Prostate gland (tissue), 2 donors: ENCODE data around the gene SYT6. TPM values are rescaled to one million over a fixed set of nuclear protein-coding genes. Genes with fewer than 3 reads are reported as not detected.
"Not testable (repeated sequence)": the region's sequence is repeated elsewhere in the genome, so short reads cannot be mapped to it uniquely, and the experiment has no call there.

Experiments used
- DNase-seq: peaks from one replicate; pipeline ENCODE4 v3.0.0-alpha.2; 2019; ENCODE audit warnings: low spot score
- H3K27ac ChIP-seq, 2 donors: fragments of 200-600 bp; sonication (generic); 2 replicates each; pipeline ENCODE4 v1.5.1; 2017 to 2019
- H3K27me3 ChIP-seq: fragments of 200-600 bp; sonication (generic); replicated peaks from 2 replicates; pipeline ENCODE4 v1.5.1; 2019; ENCODE audit not compliant: insufficient read depth
- H3K36me3 ChIP-seq, 2 donors: fragments of 200-600 bp; sonication (generic); 1 replicate in 1 of 2; 2 replicates in 1 of 2; pipeline versions ENCODE4 v1.5.1 to v1.8.1; 2017 to 2019
- H3K4me1 ChIP-seq: fragments of 200-600 bp; sonication (generic); replicated peaks from 2 replicates; pipeline ENCODE4 v1.5.1; 2019
- H3K4me3 ChIP-seq, 2 donors: fragments of 200-600 bp; sonication (generic); 2 replicates each; pipeline ENCODE4 v1.5.1; 2017 to 2019
- H3K9me3 ChIP-seq: fragments of 200-600 bp; sonication (generic); 2 replicates; pipeline ENCODE4 v1.5.1; 2017
- POLR2A ChIP-seq: fragments of 450-650 bp; IDR thresholded peaks from one replicate; pipeline ENCODE4 v1.6.1; 2016; ENCODE audit warnings: antibody characterized with exemption, mild to moderate bottlenecking
- POLR2AphosphoS5 ChIP-seq: sonication (generic); formaldehyde crosslinking; IDR thresholded peaks from one replicate; pipeline ENCODE4 v1.6.1; 2017; ENCODE audit warnings: antibody characterized with exemption
- WGBS: methylation state at CpG from one replicate; pipeline ENCODE4 v1.1.5; 2018; 5-methylcytosine and 5-hydroxymethylcytosine counted together
- intact Hi-C: fragments of 100-400 bp; cut with DNase I; formaldehyde crosslinking; loops from one replicate; pipeline ENCODE4 v1.14.2; 2022
- total RNA-seq, 2 donors: library from RNA; depleted of rRNA; stranded (reverse); fragments of >200 nt; gene quantifications; one replicate each; pipeline ENCODE4 v1.1.0, GENCODE V29; 2016
- TF ChIP-seq, protein P1 (sequence below), 4 experiments: fragments of 200-600 bp in 2 of 4; fragments of 450-650 bp in 2 of 4; sonication (generic) in 2 of 4; IDR thresholded peaks; 1 replicate in 3 of 4; 2 replicates in 1 of 4; pipeline ENCODE4 v1.5.1; 2016 to 2019; ENCODE audit warnings: antibody characterized with exemption in 4 of 4, mild to moderate bottlenecking in 2 of 4, moderate library complexity in 2 of 4

SYT6 gene
- total RNA-seq, 2 donors from 2014 or later, result 1.6 TPM; not detected in 1

DNA sequence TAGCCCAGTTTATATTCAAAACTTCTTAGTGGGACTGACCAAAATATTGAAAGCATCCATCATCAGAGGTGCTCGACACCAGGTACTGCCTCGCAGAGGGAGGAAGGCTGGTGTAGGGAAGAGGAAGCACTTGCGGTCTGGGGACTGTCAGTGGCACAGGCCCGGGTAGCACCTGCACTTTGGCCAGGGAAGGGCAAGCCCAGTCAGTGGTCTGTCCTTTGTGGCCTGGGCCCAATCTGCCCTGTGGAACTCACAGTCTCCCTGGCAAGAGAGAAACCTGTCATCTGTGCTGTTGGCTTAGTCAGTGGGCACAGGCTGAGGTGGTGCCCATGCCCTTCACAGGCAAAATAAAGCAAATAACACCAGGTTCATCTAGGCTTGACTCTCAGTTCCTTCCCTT, 77.4 kb downstream of the SYT6 start:
- Histone ChIP-seq H3K4me3 (no peak overlapping the region), H3K9me3 (no peaks in the 10 kb centered on the region), H3K4me1 (no peaks in the 10 kb centered on the region), H3K27ac (no peak overlapping the region), H3K27me3 (no peaks in the 10 kb centered on the region), H3K36me3 (no peaks in the 10 kb centered on the region)
- 72% methylated on average over 4 of the region's 4 CpGs for WGBS
- TF ChIP-seq POLR2A (no peak), POLR2AphosphoS5 (no peak)
- TF ChIP-seq, protein P1, sequence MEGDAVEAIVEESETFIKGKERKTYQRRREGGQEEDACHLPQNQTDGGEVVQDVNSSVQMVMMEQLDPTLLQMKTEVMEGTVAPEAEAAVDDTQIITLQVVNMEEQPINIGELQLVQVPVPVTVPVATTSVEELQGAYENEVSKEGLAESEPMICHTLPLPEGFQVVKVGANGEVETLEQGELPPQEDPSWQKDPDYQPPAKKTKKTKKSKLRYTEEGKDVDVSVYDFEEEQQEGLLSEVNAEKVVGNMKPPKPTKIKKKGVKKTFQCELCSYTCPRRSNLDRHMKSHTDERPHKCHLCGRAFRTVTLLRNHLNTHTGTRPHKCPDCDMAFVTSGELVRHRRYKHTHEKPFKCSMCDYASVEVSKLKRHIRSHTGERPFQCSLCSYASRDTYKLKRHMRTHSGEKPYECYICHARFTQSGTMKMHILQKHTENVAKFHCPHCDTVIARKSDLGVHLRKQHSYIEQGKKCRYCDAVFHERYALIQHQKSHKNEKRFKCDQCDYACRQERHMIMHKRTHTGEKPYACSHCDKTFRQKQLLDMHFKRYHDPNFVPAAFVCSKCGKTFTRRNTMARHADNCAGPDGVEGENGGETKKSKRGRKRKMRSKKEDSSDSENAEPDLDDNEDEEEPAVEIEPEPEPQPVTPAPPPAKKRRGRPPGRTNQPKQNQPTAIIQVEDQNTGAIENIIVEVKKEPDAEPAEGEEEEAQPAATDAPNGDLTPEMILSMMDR (IDR thresholded peaks at IDR 0.05), result no peak
- DNase-seq, result no peak
- intact Hi-C loops, result no loop called here

DNA sequence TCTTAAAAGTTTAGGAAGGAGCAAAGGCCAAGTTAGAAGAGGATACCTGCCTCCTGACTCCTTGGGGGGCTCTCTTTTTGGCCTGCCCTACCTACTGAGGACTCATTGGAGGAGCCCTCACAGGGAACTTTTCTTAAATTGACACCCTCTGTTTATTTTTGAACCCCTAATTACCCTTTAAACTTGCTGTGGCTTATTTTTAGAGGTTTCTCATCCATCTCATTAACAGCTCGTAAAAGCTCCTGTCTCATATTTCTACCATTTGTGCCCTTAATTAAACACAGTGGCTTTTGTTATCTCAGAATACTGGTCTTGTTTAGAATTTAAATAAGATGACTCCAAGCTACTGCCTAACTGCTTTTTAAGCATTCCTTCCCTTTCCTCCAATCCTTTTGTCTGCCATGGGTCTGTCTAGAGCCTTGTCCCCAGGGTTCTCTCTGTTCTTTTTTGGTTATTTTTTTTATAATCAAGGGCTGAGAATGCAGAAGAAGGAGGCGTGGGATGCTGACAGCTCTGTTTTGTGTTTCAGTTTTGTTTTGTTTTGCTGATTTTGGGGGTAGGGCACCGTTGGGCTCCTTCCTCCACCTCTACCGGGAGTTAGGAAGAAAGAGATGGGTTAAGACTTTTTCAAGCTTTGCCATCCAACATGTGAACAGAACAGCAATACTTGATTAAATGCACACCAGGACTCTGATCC, 78.0 kb downstream of the SYT6 start:
- no peaks in the 10 kb centered on the region for H3K27me3 ChIP-seq
- no peaks in the 10 kb centered on the region for H3K9me3 ChIP-seq
- H3K4me1 ChIP-seq, result no peaks in the 10 kb centered on the region
- no peak overlapping the region for H3K4me3 ChIP-seq
- WGBS, result 43% methylated on average over 4 of the region's 4 CpGs
- TF ChIP-seq, protein P1 (IDR thresholded peaks at IDR 0.05), result no peak
- TF ChIP-seq POLR2AphosphoS5 (no peak), POLR2A (no peak)
- no peak for DNase-seq
- intact Hi-C loops, result no loop called here
- H3K36me3 ChIP-seq, result no peaks in the 10 kb centered on the region
- H3K27ac ChIP-seq, result no peak overlapping the region

DNA sequence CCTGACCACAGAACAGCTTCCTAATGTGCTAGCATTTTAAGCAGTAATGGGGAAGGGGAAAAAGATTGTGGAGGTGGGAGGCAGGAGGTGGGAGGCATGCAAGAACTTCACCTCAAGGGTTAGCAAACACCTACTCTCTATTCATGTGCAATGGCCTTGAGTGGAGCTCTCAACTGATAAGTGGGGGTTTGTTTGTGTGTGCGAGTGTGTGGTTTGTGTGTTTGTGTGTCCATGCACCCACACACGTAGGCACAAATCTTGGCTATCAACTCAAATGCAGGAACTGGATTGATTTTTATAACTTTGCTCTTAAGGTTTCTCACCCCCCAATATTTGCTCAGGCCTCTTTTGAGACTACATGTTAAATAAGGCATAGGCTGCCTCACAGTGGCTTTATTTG, 78.6 kb downstream of the SYT6 start:
- 65% methylated on average over 2 of the region's 2 CpGs for WGBS
- intact Hi-C loops, result no loop called here

DNA sequence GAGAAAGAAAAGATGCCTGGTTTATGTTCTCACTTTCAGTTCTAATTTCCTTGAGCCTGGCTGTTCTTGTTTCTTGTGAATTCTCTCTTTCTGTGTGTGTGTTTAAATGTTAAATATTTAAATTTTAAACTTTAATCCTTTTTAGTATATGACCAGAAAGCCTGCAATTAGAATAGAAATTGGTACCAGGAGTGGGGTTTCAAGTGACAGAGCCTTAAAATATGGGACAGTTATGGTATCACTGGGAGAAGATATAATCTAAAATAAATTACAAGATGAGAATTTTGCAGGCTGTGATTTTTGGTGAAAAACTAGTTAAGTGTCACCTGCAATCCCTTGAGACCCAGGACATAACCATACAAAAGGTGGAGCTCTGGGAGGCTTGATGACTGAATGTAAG, 81.4 kb downstream of the SYT6 start:
- DNase-seq, result no peak
- Histone ChIP-seq H3K4me1 (no peaks in the 10 kb centered on the region), H3K27ac (no peak overlapping the region), H3K27me3 (no peaks in the 10 kb centered on the region), H3K9me3 (no peaks in the 10 kb centered on the region), H3K4me3 (no peak overlapping the region), H3K36me3 (no peaks in the 10 kb centered on the region)
- intact Hi-C loops, result no loop called here
- TF ChIP-seq, protein P1 (IDR thresholded peaks at IDR 0.05), result no peak
- TF ChIP-seq POLR2AphosphoS5, result no peak
- TF ChIP-seq POLR2A, result no peak

More for the DNA sequence above, 78.6 kb downstream of the SYT6 start:
- no peaks in the 10 kb centered on the region for H3K4me1 ChIP-seq
- no peaks in the 10 kb centered on the region for H3K27me3 ChIP-seq
- H3K36me3 ChIP-seq, result no peaks in the 10 kb centered on the region
- no peak overlapping the region for H3K4me3 ChIP-seq
- no peak for DNase-seq
- no peak for TF ChIP-seq POLR2AphosphoS5
- TF ChIP-seq, protein P1 (IDR thresholded peaks at IDR 0.05), result no peak
- no peak for TF ChIP-seq POLR2A
- no peaks in the 10 kb centered on the region for H3K9me3 ChIP-seq
- H3K27ac ChIP-seq, result no peak overlapping the region

DNA sequence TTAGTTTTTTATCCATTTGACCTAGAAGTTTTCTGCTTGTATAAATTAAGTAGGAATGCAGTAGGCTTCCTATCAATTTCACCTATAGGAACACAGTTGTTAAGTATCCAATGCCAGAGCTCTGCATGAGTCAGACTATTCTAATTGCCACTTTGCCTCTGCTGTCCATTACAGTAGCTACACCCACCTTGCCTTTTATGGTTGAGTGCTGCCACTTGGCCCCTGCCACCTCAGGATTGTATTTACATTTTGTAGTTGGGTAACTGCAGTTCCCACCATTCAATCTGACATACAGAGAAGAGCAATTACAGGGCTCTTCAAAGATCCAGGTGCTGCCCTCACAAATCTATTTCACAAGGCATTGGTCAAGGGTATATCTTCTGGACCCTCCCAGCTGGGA, 83.9 kb downstream of the SYT6 start:
- H3K27ac ChIP-seq, H3K27me3 ChIP-seq, DNase-seq, H3K9me3 ChIP-seq, H3K4me3 ChIP-seq, H3K36me3 ChIP-seq, H3K4me1 ChIP-seq, intact Hi-C loops: not testable (repeated sequence)

DNA sequence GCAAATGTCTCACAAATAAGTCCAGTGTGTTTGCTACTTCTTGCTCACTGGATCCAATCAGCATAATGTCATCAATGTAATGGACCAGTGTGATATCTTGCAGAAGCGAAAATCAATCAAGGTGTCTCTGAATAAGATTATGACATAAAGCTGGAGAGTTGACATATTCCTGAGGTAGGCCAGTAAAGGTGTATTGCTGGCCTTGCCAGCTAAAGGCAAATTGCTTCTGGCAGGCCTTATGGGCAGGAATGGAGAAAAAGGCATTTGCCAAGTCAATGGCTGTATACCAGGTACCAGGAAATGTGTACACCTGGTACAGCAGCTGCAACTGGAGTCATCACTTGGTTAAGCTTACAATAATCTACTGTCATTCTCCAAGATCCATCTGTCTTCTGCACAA, 85.0 kb downstream of the SYT6 start:
- H3K36me3 ChIP-seq, H3K27ac ChIP-seq, H3K9me3 ChIP-seq, H3K4me1 ChIP-seq, H3K4me3 ChIP-seq, DNase-seq, intact Hi-C loops, H3K27me3 ChIP-seq: not testable (repeated sequence)
- WGBS, result 100% methylated on average over 1 of the region's 1 CpG

DNA sequence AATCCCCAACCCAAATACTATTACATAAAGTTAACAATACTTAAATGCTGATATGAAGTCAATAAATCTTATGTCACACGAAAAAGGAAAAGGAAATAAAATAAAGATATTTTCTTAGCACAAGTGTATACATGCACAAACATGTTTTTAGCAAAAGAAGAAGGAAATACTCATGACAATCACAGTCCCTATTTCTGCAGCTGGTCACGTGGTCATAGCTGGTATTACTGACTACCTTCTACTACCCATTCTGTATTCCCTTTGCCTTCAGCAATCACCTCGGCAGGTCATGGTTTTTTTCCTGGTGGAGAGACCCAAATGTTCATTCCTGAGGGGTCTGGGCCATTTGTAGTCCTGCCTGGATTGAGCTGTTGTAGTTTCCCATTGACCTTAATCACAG, 88.0 kb downstream of the SYT6 start:
- H3K9me3 ChIP-seq, H3K4me3 ChIP-seq, H3K27ac ChIP-seq, DNase-seq, H3K4me1 ChIP-seq, H3K36me3 ChIP-seq, intact Hi-C loops, H3K27me3 ChIP-seq: not testable (repeated sequence)
- WGBS, result 77% methylated on average over 3 of the region's 3 CpGs
